ENCODE measurements around the gene HLF.

HLF gene

DNA sequence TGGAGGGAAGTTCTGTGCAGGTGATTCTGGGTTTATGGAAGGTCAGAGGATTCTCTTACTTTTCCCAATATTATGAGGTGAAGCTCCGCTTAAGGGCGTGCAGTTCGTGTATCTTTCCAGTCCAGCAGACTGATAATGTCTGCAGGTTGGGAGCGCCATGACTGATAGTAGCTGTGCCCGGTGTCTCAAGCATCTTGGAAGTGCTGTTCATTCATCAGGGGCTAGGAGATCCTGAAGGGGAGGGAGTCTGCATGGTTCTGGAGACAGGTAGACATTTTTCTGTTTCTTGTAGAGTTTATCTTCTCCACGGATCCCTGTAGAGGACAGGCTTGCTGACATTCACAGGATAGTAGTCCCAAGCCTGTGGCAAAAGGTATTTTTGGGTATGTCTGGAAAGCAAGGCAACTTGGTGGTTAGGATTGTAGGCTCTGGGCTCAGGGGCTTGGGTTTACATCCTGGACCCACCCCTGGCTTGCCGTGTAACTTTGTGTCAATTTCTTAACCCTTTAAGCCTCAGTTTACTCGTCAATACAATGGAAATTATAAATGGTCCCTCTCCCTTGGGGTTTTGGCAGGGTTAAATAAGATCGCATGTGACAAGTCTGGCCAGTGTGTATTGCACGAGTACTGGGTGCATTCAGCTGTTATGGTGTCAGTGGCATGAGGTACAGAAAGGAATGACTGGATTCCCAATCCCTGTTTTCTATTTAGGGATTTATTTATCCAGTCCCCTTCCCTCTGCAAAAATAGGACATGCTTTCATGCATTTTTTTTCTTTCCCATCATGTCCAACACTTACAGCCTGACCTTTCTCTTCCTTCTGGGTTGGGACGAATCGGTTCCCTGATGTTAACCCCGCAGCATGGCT, 8.2 kb downstream of the HLF start:
- DNase-seq (no peak), ATAC-seq (replicated peaks) (no peak)
- Mint-ChIP-seq H3K9me3 (no peaks in the 10 kb centered on the region), H3K4me1 (ENCODE audit: low read depth in 2 of 2) (no peaks in the 10 kb centered on the region), H3K36me3 (ENCODE audit: insufficient read depth) (peaks cover 2% of the 10 kb centered on the region), H3K27me3 (peaks cover 26 to 44% of the 10 kb centered on the region in 2 donors), H3K4me3 (no peak overlapping the region), H3K27ac (no peak overlapping the region)

DNA sequence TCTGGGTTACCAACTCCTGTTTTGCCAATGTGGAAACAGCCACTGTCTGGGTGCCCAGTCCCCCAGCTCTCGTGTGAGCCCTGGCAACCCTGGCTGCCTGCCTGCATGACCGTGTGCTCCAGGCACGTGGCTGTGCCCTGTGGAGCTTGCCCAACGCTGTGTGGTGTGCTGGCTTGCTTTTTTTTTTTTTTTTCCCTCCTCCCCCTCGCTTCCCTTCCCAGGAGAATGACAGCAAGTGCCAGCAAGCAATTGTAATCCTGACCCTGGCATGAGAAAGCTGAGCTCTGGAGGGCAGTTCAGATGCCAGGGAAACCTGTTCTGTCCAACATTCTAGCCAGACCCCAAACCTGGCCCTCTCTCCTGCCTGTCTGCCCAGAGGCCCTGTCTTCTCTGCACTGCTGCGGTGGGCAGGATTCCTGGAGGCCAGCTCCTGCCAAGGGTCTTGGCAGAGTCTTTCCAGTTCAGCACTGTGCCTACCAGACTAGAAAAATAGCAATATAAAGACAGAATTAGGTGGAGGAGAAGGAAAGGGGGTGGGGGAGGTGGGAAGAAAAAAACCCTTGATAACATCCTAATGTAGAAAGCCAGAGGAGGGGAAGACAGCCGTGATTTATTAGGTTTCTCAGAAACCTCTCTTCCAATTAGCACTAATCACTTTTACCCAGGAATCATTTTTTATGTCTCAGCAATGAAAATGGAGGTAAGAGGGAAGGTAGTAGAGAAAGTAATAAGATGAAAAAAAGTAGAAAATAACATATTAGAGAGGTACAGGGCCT, 9.0 kb downstream of the HLF start:
- DNase-seq (no peak), ATAC-seq (replicated peaks) (no peak)
- H3K4me1 Mint-ChIP-seq (ENCODE audit: low read depth in 2 of 2): no peaks in the 10 kb centered on the region
- H3K36me3 Mint-ChIP-seq (ENCODE audit: insufficient read depth): peaks cover 2% of the 10 kb centered on the region
- H3K4me3 Mint-ChIP-seq: no peak overlapping the region
- H3K27me3 Mint-ChIP-seq: peaks cover 26 to 37% of the 10 kb centered on the region in 2 donors
- H3K9me3 Mint-ChIP-seq: no peaks in the 10 kb centered on the region
- no peak overlapping the region for H3K27ac Mint-ChIP-seq

- Mint-ChIP-seq H3K4me1 (ENCODE audit: low read depth in 2 of 2) (no peaks in the 10 kb centered on the region), H3K9me3 (no peaks in the 10 kb centered on the region)
- ATAC-seq (replicated peaks): no peak
These were observed 9.8 kb downstream of the HLF start for GRCh38 chr17:55274355-55275255.

DNA sequence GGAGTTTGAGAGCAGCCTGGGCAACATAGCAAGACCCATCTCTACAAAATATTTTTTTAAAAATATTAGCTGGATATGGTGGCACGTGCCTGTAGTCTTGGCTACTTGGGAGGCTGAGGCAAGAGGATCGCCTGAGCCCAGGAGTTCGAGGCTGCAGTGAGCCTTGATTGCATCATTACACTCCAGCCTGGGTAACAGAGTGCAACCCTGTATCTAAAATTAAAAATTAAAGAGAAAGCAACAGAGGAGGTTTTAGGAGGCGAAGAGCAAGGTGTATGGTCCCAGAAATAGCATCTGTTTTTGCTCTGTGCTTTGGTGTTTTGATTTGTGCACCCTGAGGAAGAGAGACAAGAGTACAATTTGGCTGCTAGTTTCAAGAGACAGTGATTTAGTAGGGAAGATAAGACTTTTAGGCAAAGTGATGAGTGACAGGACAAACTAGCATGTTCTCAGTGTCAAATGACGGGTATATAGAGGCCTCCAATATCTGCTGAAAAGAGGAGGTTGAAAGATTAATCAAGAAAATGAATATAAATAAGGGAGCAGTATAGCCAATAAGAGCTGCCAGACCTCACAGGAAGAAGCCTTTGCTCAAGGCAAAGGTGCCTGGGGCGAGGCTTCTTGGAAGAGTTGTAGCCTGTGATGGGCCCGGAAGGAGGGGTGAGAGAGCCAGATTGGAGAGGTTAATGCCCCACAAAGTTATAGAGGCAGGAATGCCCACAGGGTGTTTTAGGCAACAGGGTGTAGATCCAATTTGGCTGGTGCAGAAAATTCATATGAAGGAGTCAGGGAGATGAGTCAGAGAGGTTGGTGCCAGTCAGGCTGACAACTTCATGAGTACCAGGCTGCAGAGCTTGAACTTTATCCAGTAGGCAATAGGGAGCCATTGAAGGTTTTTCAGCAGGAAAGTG, 11.4 kb downstream of the HLF start:
- H3K27ac Mint-ChIP-seq: no peak overlapping the region
- DNase-seq: no peak
- no peaks in the 10 kb centered on the region for H3K36me3 Mint-ChIP-seq (ENCODE audit: insufficient read depth)
- no peaks in the 10 kb centered on the region for H3K4me1 Mint-ChIP-seq (ENCODE audit: low read depth in 2 of 2)
- peaks cover 26 to 32% of the 10 kb centered on the region in 2 donors for H3K27me3 Mint-ChIP-seq
- no peak overlapping the region for H3K4me3 Mint-ChIP-seq
- H3K9me3 Mint-ChIP-seq: no peaks in the 10 kb centered on the region
- ATAC-seq (replicated peaks): no peak

More at GRCh38 chr17:55274355-55275255, 9.8 kb downstream of the HLF start:
- no peak for DNase-seq
- H3K36me3 Mint-ChIP-seq (ENCODE audit: insufficient read depth): peaks cover 2% of the 10 kb centered on the region
- no peak overlapping the region for H3K27ac Mint-ChIP-seq
- no peak overlapping the region for H3K4me3 Mint-ChIP-seq
- peaks cover 26 to 32% of the 10 kb centered on the region in 2 donors for H3K27me3 Mint-ChIP-seq

DNA sequence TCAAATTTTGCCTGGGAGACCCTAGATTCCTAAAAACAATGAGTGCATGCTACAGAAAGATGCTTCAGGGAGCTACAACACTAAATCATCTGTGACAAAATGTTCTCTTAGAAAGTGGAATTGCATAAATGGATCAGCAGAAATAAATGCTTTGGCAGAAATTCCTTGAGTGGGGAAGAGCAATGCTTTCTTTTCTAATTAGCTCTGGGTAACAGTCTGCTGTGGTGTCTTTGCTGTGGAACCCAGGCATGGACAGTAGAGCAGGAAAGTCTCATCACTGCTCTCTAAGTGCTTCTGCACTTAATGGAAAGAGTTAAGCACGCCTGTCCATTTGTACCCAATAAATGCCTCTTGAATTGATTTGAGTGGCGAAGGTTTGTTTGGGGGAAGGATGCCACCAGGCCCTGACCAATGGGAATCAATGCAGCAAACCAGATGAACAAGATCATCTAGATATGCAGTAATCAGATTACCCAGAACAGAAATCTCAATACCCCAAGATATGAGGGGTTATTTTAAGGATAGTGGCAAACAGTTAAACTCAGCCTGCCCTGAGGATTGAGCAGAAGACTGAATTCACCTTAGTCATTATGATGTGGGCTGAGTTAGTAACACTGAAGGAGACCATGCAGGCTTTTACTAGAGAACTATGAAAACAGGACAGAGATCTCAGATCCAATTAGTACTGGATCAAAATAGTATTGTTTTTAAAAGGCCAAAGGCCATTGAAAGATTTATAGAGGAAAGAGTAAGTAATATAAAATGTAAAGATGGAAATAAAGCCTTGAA, 13.6 kb downstream of the HLF start:
- no peaks in the 10 kb centered on the region for H3K36me3 Mint-ChIP-seq (ENCODE audit: insufficient read depth)
- H3K4me3 Mint-ChIP-seq: no peak overlapping the region
- H3K27me3 Mint-ChIP-seq: peaks cover 9 to 18% of the 10 kb centered on the region in 2 donors
- ATAC-seq (replicated peaks): no peak
- no peaks in the 10 kb centered on the region for H3K4me1 Mint-ChIP-seq (ENCODE audit: low read depth in 2 of 2)
- DNase-seq: no peak
- H3K9me3 Mint-ChIP-seq: no peaks in the 10 kb centered on the region
- H3K27ac Mint-ChIP-seq: no peak overlapping the region

DNA sequence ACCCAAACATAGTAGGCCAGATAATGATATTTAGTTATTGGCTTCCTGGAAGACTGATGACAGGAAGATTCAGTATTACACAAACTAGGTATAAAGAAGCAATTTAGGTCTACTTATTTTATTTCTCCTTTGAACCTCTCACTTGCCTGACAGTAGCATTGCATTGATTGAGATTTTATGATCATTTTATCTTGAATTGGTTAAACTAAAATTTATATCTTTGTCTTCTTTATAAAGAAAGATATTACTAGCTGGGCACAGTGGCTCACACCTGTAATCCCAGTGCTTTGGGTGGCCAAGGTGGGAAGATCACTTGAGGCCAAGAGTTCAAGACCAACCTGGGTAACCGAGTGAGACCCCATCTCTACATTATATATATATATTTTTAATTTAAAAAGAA, 14.4 kb downstream of the HLF start:
- no peak overlapping the region for H3K4me3 Mint-ChIP-seq

DNA sequence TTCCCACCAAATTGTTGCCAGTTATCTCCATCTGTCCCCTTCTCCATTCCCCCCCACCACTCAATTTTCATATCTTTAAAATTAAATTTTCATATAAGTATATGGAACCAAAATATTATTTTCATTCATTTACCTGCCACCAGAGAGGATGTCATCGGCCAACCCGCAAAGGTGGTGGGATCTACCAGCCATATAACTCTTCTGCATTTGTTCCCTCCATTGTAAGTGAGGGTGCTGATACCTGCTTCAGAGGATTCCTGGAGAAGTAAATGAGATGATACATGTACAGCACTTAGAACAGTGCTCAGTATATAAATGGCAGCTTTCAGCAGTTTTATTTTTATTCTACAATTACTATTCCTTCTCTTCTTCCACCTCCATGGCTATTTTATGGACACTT, 15.0 kb downstream of the HLF start:
- DNase-seq: no peak
- no peaks in the 10 kb centered on the region for H3K4me1 Mint-ChIP-seq (ENCODE audit: low read depth in 2 of 2)
- ATAC-seq (replicated peaks): no peak
- H3K4me3 Mint-ChIP-seq: no peak overlapping the region
- H3K9me3 Mint-ChIP-seq: no peaks in the 10 kb centered on the region
- no peaks in the 10 kb centered on the region for H3K36me3 Mint-ChIP-seq (ENCODE audit: insufficient read depth)
- peaks cover 0 to 4% of the 10 kb centered on the region in 2 donors for H3K27me3 Mint-ChIP-seq
- no peak overlapping the region for H3K27ac Mint-ChIP-seq

More for the DNA sequence above, 14.4 kb downstream of the HLF start:
- DNase-seq (no peak), ATAC-seq (replicated peaks) (no peak)
- Mint-ChIP-seq H3K9me3 (no peaks in the 10 kb centered on the region), H3K36me3 (ENCODE audit: insufficient read depth) (no peaks in the 10 kb centered on the region), H3K4me1 (ENCODE audit: low read depth in 2 of 2) (no peaks in the 10 kb centered on the region), H3K27ac (no peak overlapping the region), H3K27me3 (peaks cover under 1 to 9% of the 10 kb centered on the region in 2 donors)

GRCh38 chr17:55280212-55280611, 15.5 kb downstream of the HLF start:
- Mint-ChIP-seq H3K27me3 (no peaks in the 10 kb centered on the region), H3K27ac (no peak overlapping the region)
- DNase-seq: no peak

GRCh38 chr17:55281649-55282378, 17.1 kb downstream of the HLF start:
- Mint-ChIP-seq H3K27ac (no peak overlapping the region), H3K27me3 (no peaks in the 10 kb centered on the region), H3K4me3 (no peak overlapping the region), H3K36me3 (ENCODE audit: insufficient read depth) (no peaks in the 10 kb centered on the region), H3K9me3 (no peaks in the 10 kb centered on the region), H3K4me1 (ENCODE audit: low read depth in 2 of 2) (no peaks in the 10 kb centered on the region)
- DNase-seq (no peak), ATAC-seq (replicated peaks) (no peak)

More at GRCh38 chr17:55280212-55280611, 15.5 kb downstream of the HLF start:
- Mint-ChIP-seq H3K9me3 (no peaks in the 10 kb centered on the region), H3K4me3 (no peak overlapping the region), H3K36me3 (ENCODE audit: insufficient read depth) (no peaks in the 10 kb centered on the region), H3K4me1 (ENCODE audit: low read depth in 2 of 2) (no peaks in the 10 kb centered on the region)
- ATAC-seq (replicated peaks): no peak

DNA sequence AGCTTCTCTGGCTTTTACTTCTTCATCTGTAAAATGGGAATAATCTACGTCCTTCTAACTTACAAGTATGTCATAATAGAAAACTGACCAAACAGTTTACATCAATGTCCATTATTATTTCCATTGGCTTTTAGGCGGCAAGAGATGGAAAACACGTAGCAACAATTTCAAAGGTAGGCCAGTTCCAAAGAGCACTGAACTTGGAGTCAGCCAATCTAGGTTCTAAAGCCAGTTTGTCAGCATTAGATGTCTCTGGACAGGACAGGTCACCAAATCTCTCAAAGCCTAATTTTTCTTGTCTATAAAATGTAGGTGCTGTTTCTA, 17.6 kb downstream of the HLF start:
- H3K4me3 Mint-ChIP-seq: no peak overlapping the region
- no peaks in the 10 kb centered on the region for H3K36me3 Mint-ChIP-seq (ENCODE audit: insufficient read depth)
- H3K9me3 Mint-ChIP-seq: no peaks in the 10 kb centered on the region
- DNase-seq: no peak
- no peak overlapping the region for H3K27ac Mint-ChIP-seq
- H3K4me1 Mint-ChIP-seq (ENCODE audit: low read depth in 2 of 2): no peaks in the 10 kb centered on the region
- H3K27me3 Mint-ChIP-seq: no peaks in the 10 kb centered on the region
- ATAC-seq (replicated peaks): no peak

GRCh38 chr17:55282741-55283140, 18.0 kb downstream of the HLF start:
- Mint-ChIP-seq H3K4me1 (ENCODE audit: low read depth in 2 of 2) (no peaks in the 10 kb centered on the region), H3K9me3 (no peaks in the 10 kb centered on the region), H3K4me3 (no peak overlapping the region), H3K27me3 (no peaks in the 10 kb centered on the region), H3K27ac (no peak overlapping the region), H3K36me3 (ENCODE audit: insufficient read depth) (no peaks in the 10 kb centered on the region)
- DNase-seq: no peak
- ATAC-seq (replicated peaks): no peak
